ENCODE data around the gene ACADVL.
"Not testable (repeated sequence)": the region's sequence is repeated elsewhere in the genome, so short reads cannot be mapped to it uniquely, and the experiment has no call there.

The ACADVL gene

GRCh38 chr17:7219812-7220592, at the start of gene ACADVL, which contains the start of gene DLG4:
TSS of gene ACADVL (plus strand) at chr17:7219938. CDS start at chr17:7219985, 47 bp downstream.
TSS of gene DLG4 (minus strand) at chr17:7219836.
- peak; percentile 87 for DNase-seq

DNA sequence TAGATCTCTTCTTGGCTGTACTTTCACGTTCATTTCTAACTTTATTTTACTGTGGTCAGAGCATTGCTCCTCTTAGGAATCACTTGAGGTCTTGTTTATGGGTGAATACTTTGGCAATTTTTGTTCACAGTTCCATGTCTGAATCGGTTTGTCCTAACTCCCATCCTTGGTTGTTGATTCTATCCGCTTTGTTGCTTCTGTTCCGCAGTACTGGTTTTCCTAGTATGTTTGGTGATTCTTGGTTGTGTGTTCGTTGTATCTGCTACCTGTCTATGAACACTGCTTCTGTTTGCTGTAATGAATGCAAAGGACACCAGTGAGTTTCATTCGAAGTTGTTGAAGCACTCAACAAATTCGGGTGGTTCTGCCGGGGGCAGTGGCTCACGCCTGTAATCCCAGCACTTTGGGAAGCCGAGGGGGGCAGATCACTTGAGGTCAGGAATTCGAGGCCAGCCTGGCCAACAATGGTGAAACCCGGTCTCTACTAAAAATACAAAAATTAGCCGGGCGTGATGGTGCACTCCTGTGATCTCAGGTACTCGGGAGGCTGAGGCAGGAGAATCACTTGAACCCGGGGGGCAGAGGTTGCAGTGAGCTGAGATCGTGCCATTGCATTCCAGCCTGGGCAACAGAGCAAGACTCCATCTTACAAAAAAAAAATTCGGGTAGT, 47.1 kb upstream of the ACADVL start:
- not testable (repeated sequence) for DNase-seq

- peak; percentile 25 for DNase-seq
Observed at GRCh38 chr17:7173687-7174602, 45.8 kb upstream of the ACADVL start.

DNA sequence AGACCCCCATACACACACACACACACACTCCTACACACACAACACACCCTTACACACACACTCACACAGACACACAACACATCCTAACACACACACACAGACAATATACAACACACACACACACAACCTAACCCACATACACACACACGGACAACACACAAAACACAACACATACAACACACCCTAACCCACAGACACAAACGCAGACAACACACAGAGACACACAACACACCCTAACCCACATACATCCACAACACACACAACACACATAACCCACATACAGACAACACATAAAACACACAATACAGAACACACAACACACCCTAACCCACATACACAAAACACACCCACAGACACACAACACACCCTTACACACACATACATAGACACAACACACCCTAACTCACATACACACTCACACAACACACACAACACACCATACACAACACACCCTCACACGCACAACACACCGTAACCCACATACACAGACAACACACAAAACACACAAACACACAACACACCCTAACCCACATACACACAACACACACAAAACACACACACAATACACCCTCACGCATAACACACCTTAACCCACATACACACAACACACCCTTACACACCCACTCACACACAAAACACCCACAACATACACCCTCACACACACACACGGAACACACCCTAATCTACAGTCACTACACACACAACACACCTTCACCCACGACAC, 45.0 kb upstream of the ACADVL start:
- DNase-seq, result no peak

- no peak for DNase-seq
Observed at GRCh38 chr17:7175330-7175733, 44.4 kb upstream of the ACADVL start.

- DNase-seq, result no peak
Observed at GRCh38 chr17:7176107-7176840, 43.5 kb upstream of the ACADVL start.

DNA sequence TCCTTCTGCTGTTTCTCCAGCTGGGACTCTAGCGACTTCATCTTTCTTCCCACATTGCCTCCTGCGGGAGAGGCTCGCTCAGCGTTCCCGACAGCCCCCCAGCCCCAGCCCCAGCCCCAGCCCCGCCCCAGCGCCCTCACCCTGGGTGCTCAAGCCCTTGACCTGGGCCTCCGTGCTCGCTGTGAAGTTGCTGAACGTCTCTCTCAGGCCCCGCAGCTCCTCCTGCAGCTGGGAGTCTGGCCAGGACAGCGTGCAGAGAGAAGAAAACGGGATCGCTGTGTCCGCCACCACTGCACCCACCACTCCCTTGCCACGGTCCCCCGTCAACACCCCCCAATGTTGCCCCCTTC, 42.9 kb upstream of the ACADVL start:
- no peak for DNase-seq

GRCh38 chr17:7177191-7177953, 42.4 kb upstream of the ACADVL start:
- peak; percentile 65 for DNase-seq

DNA sequence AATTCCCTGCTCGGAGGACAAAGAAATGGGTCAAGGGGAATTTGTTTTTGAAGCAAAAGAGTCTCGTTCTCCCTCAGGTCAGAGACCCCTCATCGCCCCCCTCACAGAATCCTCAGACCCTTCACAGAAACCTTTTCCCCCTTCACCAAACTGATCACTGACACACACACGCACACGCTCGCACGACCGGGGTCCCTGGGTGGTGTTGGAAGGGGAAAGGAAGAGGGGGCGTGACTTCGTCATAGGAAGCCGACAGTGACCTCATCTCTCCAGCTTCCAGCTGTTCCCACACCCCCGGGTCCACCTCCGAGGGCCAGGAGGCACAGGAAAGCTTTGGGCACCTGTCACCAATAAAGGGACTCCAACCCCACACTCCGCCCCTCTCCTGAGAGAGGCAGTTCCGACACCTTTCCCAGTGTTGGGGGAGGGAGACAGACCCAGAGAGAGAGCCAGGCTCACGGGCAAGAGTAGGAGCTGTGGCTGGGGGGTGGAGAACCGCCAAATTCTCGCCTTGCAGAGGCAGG, 41.7 kb upstream of the ACADVL start:
- DNase-seq, result peak; percentile 26

DNA sequence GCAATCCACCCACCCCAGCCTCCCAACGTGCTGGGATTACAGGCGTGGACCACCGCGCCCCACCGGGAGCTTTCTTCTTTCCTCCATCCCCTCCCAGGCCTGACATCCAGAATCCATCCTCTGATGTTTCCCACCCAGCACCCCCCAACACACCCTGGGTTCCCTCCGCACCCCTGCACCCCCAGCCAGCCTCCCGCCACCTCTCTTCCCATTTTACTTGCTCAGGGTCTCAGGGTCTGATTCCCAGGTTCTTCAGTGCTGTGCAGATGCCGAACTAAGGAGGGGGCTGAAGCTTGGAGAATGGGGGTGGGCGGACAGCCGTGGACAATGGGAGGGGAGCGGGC, 40.8 kb upstream of the ACADVL start:
- no peak for DNase-seq

DNA sequence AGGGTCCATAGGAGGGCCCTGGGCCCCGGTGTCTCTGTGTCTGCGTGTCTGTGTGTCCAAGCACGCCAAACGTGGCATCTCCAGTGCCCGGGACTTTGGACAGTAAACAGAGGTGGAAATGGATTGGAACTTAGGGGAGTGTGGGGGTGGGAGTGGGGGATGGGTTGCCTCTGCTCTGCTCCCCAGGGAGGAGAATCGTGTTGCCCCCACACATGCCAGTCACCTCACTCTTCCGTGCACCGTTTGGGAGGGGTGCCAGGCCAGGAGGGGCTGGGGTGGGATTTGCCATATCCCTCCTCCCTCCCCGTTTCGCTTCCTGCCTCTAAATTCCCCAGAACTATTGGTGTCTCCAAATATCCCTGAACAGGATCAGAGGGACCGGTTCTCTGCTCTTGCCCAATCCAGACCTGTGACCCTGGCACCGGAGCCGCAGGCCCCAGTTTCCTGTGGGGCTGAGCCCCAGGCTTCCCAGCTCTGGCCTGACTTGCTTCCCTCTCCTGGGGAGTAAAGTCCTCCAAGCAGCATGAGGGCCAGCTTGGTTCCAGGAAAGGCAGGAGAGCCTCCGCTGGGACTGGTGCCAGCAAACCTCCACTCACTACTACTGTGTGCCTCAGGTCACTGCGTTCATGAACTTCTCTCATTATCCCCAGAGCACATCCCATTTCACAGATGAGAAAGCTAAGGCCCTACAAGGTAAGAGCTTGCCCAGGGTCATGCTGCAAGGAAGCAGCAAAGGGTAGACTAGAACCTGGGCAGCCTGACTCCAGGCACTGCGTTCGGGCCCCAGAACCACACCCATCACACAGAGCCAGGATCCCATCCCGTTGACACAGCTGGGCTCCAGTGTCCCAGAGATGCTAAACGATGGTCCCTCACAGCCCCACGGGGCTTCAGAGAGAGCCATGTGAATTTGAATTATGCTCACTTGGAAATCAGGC, 40.2 kb upstream of the ACADVL start, which contains the start of gene ASGR1:
TSS of gene ASGR1 (minus strand) at position 54 of the 938 bp plus-strand sequence. CDS start 807 bp downstream, outside the sequence.
- DNase-seq, result no peak

DNA sequence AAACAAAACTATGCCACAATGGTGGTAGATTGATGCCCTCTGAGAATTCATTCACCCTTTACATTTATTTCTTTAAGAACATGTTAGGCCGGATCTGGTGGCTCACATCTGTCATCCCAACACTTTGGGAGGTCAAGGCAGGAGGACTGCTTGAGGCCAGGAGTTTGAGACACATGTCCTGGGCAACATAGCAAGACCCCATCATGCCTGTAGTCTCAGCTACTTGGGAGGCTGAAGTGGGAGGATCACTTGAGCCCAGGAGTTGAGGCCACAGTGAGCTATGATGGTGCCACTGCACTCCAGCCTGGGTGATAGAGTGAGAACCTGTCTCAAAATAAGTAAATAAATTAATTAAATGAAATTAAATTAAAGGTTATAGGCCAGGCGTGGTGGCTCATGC, 37.6 kb upstream of the ACADVL start:
- DNase-seq, result not testable (repeated sequence)

GRCh38 chr17:7183433-7184090, 36.2 kb upstream of the ACADVL start:
- DNase-seq, result no peak

GRCh38 chr17:7184091-7184488, 35.6 kb upstream of the ACADVL start:
- no peak for DNase-seq

GRCh38 chr17:7184647-7185046, 35.1 kb upstream of the ACADVL start:
- no peak for DNase-seq

- DNase-seq, result no peak
Observed at GRCh38 chr17:7186241-7186640, 33.5 kb upstream of the ACADVL start.

GRCh38 chr17:7190276-7190917, 29.3 kb upstream of the ACADVL start:
- DNase-seq, result no peak

- no peak for DNase-seq
Observed at GRCh38 chr17:7191069-7191468, 28.7 kb upstream of the ACADVL start.

Data from fibroblast of upper back skin (primary cell).